OCI-M2 (cell line): ENCODE data around the gene APCDD1L.
"Not testable (repeated sequence)": the region's sequence is repeated elsewhere in the genome, so short reads cannot be mapped to it uniquely, and the experiment has no call there.

Experiments
- DNase-seq: peaks from one replicate; lab custom pipeline; 2025; ENCODE audit not compliant: unreplicated experiment; lab: John Stamatoyannopoulos, UW

The APCDD1L gene

DNA sequence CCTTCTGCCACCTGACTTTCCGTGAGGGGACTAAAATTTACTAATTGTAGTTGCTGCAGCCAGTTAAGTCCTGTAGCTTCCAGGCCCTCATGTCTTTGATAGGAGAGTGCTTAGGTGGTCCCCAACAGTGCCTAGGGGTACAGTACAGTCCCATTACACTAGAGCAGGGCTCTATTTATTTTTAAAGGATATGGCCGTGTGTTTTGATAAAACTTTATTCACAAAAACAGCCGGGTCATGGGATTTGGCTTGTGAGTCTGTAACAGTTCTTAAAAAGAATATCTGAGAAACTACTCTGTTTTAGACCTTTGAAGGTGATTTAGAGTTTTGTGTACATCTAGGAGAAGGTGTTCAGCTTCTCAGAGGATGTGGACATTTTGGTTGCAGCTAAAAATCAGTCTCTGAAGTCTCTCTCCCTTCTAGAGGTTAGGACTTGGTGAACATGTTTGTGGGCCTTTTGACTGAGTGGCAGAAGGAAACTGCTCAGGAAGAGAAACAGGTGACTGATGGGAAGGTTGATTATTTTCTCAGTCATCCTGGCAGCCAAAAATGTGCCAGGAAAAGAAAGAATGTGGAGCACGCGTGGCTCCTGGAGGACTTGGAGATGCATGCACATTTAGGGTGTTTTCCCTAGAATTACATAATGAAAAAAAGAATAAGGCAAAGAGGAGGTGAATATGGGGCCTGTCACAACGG, 68.8 kb downstream of the APCDD1L start:
- DNase-seq, result no peak

DNA sequence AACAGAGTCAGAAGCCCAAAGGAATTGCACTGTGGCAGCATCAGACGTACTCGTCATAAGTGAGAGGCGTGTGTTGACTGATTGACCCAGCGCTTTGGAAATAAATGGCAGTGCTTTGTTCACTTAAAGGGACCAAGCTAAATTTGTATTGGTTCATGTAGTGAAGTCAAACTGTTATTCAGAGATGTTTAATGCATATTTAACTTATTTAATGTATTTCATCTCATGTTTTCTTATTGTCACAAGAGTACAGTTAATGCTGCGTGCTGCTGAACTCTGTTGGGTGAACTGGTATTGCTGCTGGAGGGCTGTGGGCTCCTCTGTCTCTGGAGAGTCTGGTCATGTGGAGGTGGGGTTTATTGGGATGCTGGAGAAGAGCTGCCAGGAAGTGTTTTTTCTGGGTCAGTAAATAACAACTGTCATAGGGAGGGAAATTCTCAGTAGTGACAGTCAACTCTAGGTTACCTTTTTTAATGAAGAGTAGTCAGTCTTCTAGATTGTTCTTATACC, 70.4 kb downstream of the APCDD1L start:
- no peak for DNase-seq

- no peak for DNase-seq
These were observed 73.5 kb downstream of the APCDD1L start for GRCh38 chr20:58441723-58442122.

- no peak for DNase-seq
These were observed 75.0 kb downstream of the APCDD1L start for GRCh38 chr20:58440021-58440767.

- DNase-seq, result no peak
These were observed 76.0 kb downstream of the APCDD1L start for GRCh38 chr20:58438970-58439808.

GRCh38 chr20:58436868-58437645, 78.1 kb downstream of the APCDD1L start:
- DNase-seq, result no peak

GRCh38 chr20:58435237-58435636, 80.0 kb downstream of the APCDD1L start:
- DNase-seq, result no peak

- DNase-seq, result no peak
These were observed 80.9 kb downstream of the APCDD1L start for GRCh38 chr20:58434326-58434725.

GRCh38 chr20:58433759-58434158, 81.4 kb downstream of the APCDD1L start:
- no peak for DNase-seq

- DNase-seq, result no peak
These were observed 82.1 kb downstream of the APCDD1L start for GRCh38 chr20:58433029-58433647.

DNA sequence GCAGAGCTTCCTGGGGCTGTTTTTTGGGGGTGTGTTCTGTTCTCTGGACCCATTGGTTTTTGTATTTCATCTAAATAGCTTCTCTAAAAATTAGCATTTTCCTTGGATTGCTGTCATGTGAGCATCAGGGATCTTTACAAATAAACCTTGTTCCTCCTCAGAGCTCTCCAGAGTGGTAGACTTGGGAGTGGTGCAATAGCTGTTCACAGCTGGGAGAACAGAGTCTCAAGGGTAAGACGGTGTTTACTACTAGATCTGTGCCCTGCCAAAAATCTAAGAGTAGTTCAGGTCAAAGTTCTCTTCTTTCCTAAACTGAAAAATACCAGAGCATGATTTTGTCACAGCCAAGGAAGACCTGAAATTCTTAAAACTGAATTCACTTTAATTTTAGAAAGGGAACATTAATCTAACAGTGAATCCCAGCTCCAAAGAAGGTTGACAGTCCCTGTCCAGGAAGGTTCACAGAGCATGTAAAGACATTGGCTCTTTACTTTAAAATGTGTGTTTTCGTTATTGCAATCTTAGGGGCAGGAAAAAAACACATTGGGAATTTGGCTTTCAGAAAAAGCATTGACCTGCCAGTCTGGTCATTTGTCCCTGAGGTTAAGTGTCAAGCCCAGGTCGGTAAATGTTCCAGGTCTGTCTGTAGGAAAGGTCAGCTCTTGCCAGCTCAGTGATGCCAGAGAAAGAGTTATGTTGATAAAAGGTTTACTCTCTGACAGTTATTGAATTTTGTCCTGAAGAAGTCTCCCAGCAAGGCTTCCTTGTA, 82.8 kb downstream of the APCDD1L start:
- no peak for DNase-seq

DNA sequence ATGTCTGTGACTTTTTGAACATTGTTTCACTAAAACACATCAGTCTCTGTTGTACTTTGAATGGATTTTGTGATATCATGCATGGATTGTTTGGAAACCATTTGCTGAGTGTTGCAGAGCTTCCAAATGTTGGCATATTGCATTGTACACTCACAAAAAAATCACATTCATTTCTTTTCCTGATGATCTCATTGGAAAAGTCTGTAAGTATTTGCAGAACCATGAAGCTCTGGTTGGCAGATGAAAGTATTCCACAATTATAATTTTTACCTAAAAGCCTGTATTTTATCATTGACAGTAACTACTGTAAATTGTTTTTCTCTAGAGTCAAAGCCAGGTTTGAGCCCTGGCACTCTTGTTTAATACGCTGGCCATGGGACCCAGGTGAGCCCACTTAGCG, 84.1 kb downstream of the APCDD1L start:
- no peak for DNase-seq

GRCh38 chr20:58429303-58429702, 85.9 kb downstream of the APCDD1L start:
- no peak for DNase-seq

DNA sequence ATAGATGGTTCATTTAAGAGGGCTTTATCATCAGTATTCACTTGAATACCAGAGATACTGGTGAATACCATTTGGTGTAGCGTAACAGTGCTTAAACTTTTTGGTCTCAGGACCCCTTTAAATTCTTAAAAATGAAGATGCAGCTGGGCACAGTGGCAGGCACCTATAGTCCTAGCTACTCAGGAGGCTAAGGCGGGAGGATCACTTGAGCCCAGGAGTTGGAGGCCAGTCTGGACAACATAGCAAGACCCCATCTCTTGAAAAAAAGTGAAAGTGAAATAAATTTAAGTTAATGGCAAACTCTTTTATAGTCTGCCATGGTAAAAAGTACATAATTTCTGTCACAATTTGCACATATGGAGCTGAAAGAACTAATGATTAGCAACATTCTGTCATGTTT, 86.8 kb downstream of the APCDD1L start:
- no peak for DNase-seq

DNA sequence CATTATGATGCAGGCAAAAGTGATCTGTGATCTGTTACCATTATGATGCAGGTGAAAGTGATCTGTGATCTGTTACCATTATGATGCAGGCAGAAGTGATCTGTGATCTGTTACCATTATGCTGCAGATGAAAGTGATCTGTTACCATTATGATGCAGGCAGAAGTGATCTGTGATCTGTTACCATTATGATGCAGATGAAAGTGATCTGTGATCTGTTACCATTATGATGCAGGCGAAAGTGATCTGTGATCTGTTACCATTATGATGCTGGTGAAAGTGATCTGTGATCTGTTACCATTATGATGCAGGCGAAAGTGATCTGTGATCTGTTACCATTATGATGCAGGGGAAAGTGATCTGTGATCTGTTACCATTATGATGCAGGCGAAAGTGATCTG, 87.6 kb downstream of the APCDD1L start:
- not testable (repeated sequence) for DNase-seq

GRCh38 chr20:58424218-58424969, 90.8 kb downstream of the APCDD1L start:
- no peak for DNase-seq

- DNase-seq, result no peak
These were observed 93.7 kb downstream of the APCDD1L start for GRCh38 chr20:58421497-58421850.

GRCh38 chr20:58420798-58421496, 94.3 kb downstream of the APCDD1L start:
- DNase-seq, result no peak
